Neuronal stem cell (in vitro differentiated cells): ENCODE data around the gene CCN5.
A peak's percentile ranks its signal among the peaks of the same experiment; 100 is the strongest.

Experiments used
- DNase-seq: peaks from one replicate; pipeline ENCODE4 v3.0.0-alpha.2; 2013; ENCODE audit warnings: low spot score
- H2AFZ ChIP-seq: one replicate; pipeline ENCODE4 v1.6.1; 2013; ENCODE audit warnings: mild to moderate bottlenecking, low read length, inconsistent platforms
- H2AK5ac ChIP-seq: 2 replicates; pipeline ENCODE4 v1.6.1; 2013; ENCODE audit warnings: low read depth, mild to moderate bottlenecking, inconsistent platforms, low read length, moderate library complexity, mixed read lengths
- H2BK120ac ChIP-seq: 2 replicates; pipeline ENCODE4 v1.6.1; 2013; ENCODE audit warnings: low read depth, mild to moderate bottlenecking, inconsistent platforms, low read length, moderate library complexity, mixed read lengths
- H2BK12ac ChIP-seq: one replicate; pipeline ENCODE4 v1.6.1; 2013; ENCODE audit warnings: low read length, inconsistent platforms
- H2BK15ac ChIP-seq: 2 replicates; pipeline ENCODE4 v1.6.1; 2013; ENCODE audit warnings: mild to moderate bottlenecking, low read length, inconsistent platforms, mixed read lengths
- H2BK5ac ChIP-seq: one replicate; pipeline ENCODE4 v1.6.1; 2013; ENCODE audit warnings: inconsistent platforms, mild to moderate bottlenecking, low read length, moderate library complexity
- H3K14ac ChIP-seq: one replicate; pipeline ENCODE4 v1.6.1; 2013; ENCODE audit warnings: low read length, inconsistent platforms
- H3K18ac ChIP-seq: 2 replicates; pipeline ENCODE4 v1.6.1; 2013; ENCODE audit warnings: low read length, inconsistent platforms
- H3K23ac ChIP-seq: 2 replicates; pipeline ENCODE4 v1.6.1; 2013; ENCODE audit warnings: low read depth, mild to moderate bottlenecking, mixed read lengths, low read length, inconsistent platforms; ENCODE audit not compliant: poor library complexity
- H3K27ac ChIP-seq: replicated peaks from 3 replicates; pipeline ENCODE4 v1.5.1; 2013; ENCODE audit warnings: low read length, inconsistent platforms
- H3K27me3 ChIP-seq, 3 experiments: 2 replicates each; pipeline ENCODE4 v1.6.1; 2013; ENCODE audit warnings: low read length in 3 of 3, mild to moderate bottlenecking in 2 of 3, inconsistent platforms in 1 of 3, low read depth in 1 of 3, mixed read lengths in 1 of 3, moderate library complexity in 1 of 3; ENCODE audit not compliant: control insufficient read depth in 3 of 3, insufficient read depth in 3 of 3
- H3K36me3 ChIP-seq, 2 donors: replicated peaks in 1 of 2; 2 replicates each; pipeline ENCODE4 v1.6.1; 2013; ENCODE audit warnings: low read length in 2 of 2; ENCODE audit not compliant: control insufficient read depth in 2 of 2, insufficient read depth in 2 of 2
- H3K4ac ChIP-seq: 2 replicates; pipeline ENCODE4 v1.6.1; 2013; ENCODE audit warnings: inconsistent platforms, mild to moderate bottlenecking, low read length, moderate library complexity
- H3K4me1 ChIP-seq, 2 donors: 1 replicate in 1 of 2; 2 replicates in 1 of 2; pipeline ENCODE4 v1.6.1; 2013; ENCODE audit warnings: low read length in 2 of 2, low read depth in 1 of 2; ENCODE audit not compliant: control insufficient read depth in 2 of 2, insufficient read depth in 1 of 2
- H3K4me2 ChIP-seq: one replicate; pipeline ENCODE4 v1.6.1; 2013; ENCODE audit warnings: mild to moderate bottlenecking, low read length, inconsistent platforms; ENCODE audit not compliant: insufficient read depth, poor library complexity, severe bottlenecking
- H3K4me3 ChIP-seq, 2 donors: 2 replicates each; pipeline ENCODE4 v1.5.1; 2013; ENCODE audit warnings: low read length in 2 of 2, mild to moderate bottlenecking in 2 of 2, inconsistent platforms in 1 of 2, moderate library complexity in 1 of 2
- H3K79me1 ChIP-seq: one replicate; pipeline ENCODE4 v1.6.1; 2013; ENCODE audit warnings: low read depth, mild to moderate bottlenecking, inconsistent platforms, low read length, moderate library complexity
- H3K9ac ChIP-seq: one replicate; pipeline ENCODE4 v1.6.1; 2013; ENCODE audit warnings: mild to moderate bottlenecking, low read depth, low read length, inconsistent platforms; ENCODE audit not compliant: poor library complexity
- H3K9me3 ChIP-seq, 2 donors: replicated peaks in 1 of 2; 2 replicates each; pipeline versions ENCODE3 to v1.6.1; 2013; ENCODE audit warnings: low read length in 2 of 2, mild to moderate bottlenecking in 2 of 2, inconsistent platforms in 1 of 2, low read depth in 1 of 2, mixed read lengths in 1 of 2, moderate library complexity in 1 of 2; ENCODE audit not compliant: control insufficient read depth in 2 of 2, insufficient read depth in 1 of 2
- H4K8ac ChIP-seq: one replicate; pipeline ENCODE4 v1.6.1; 2013; ENCODE audit warnings: low read depth, mild to moderate bottlenecking, inconsistent platforms, low read length, moderate library complexity
- H4K91ac ChIP-seq: one replicate; pipeline ENCODE4 v1.6.1; 2013; ENCODE audit warnings: low read length, low read depth, mild to moderate bottlenecking, inconsistent platforms; ENCODE audit not compliant: poor library complexity
- WGBS, 2 donors: extraction: QIAGEN DNeasy Blood & Tissue Kit; methylation state at CpG; one replicate each; pipeline ENCODE4 v1.1.7; 2013; ENCODE audit warnings: missing lambda C conversion rate in 2 of 2, mixed read lengths in 1 of 2; ENCODE audit not compliant: insufficient read length in 2 of 2, insufficient replicate concordance in 1 of 2; ENCODE audit errors: extremely low coverage in 2 of 2; 5-methylcytosine and 5-hydroxymethylcytosine counted together

Gene CCN5

GRCh38 chr20:44701118-44701857 is 13.9 kb upstream of the CCN5 start:
- peaks cover 0 to 4% (median 0%) of the 10 kb centered on the region in 3 experiments for H3K27me3 ChIP-seq
- no peaks in the 10 kb centered on the region for H3K9me3 ChIP-seq
- peak overlapping the region; percentile 7 for H2BK5ac ChIP-seq
- H3K4me1 ChIP-seq = peaks cover 9 to 13% of the 10 kb centered on the region in 2 donors
- no peak overlapping the region for H3K27ac ChIP-seq
- H3K4me2 ChIP-seq = no peak overlapping the region
- H3K23ac ChIP-seq = no peak overlapping the region
- H3K14ac ChIP-seq = no peak overlapping the region
- no peaks in the 10 kb centered on the region for H3K36me3 ChIP-seq
- no peak overlapping the region for H2BK15ac ChIP-seq
- no peaks in the 10 kb centered on the region for H3K79me1 ChIP-seq
- H3K9ac ChIP-seq = no peak overlapping the region
- no peak overlapping the region for H4K91ac ChIP-seq
- H3K4ac ChIP-seq = no peak overlapping the region
- no peak overlapping the region for H2AK5ac ChIP-seq
- H2BK120ac ChIP-seq = no peak overlapping the region
- H4K8ac ChIP-seq = no peak overlapping the region
- peak overlapping the region in 1 of 2 donors; percentile 37 for H3K4me3 ChIP-seq
- no peak overlapping the region for H2BK12ac ChIP-seq
- no CpG with 5 or more reads among the region's 15 CpGs for WGBS, 2 donors
- no peak for DNase-seq
- H2AFZ ChIP-seq = no peak overlapping the region
- H3K18ac ChIP-seq = peak overlapping the region; percentile 4

- Histone ChIP-seq H3K4me1 (peaks cover 13 to 18% of the 10 kb centered on the region in 2 donors), H3K79me1 (no peaks in the 10 kb centered on the region), H3K23ac (no peak overlapping the region), H3K9me3 (no peaks in the 10 kb centered on the region), H2BK12ac (no peak overlapping the region), H3K4ac (no peak overlapping the region), H3K27me3 (peaks cover 0 to 4% (median 0%) of the 10 kb centered on the region in 3 experiments), H3K9ac (no peak overlapping the region), H2AFZ (no peak overlapping the region), H3K36me3 (no peaks in the 10 kb centered on the region), H2AK5ac (no peak overlapping the region), H2BK5ac (no peak overlapping the region), H2BK15ac (no peak overlapping the region), H3K18ac (no peak overlapping the region), H4K91ac (no peak overlapping the region), H3K27ac (no peak overlapping the region), H3K4me2 (no peak overlapping the region), H3K14ac (no peak overlapping the region), H4K8ac (no peak overlapping the region), H3K4me3 (no peak overlapping the region), H2BK120ac (no peak overlapping the region)
- DNase-seq = no peak
- WGBS, 2 donors = no CpG with 5 or more reads among the region's 7 CpGs
Measured at GRCh38 chr20:44701858-44702256, 13.3 kb upstream of the CCN5 start.

- Histone ChIP-seq H3K4me2 (no peak overlapping the region), H3K14ac (no peak overlapping the region), H2AK5ac (no peak overlapping the region), H2AFZ (no peak overlapping the region), H3K27ac (no peak overlapping the region), H2BK120ac (no peak overlapping the region), H3K79me1 (no peaks in the 10 kb centered on the region), H4K8ac (no peak overlapping the region), H3K4ac (no peak overlapping the region), H3K18ac (no peak overlapping the region), H4K91ac (no peak overlapping the region), H3K9me3 (no peaks in the 10 kb centered on the region), H3K36me3 (no peaks in the 10 kb centered on the region), H3K9ac (no peak overlapping the region), H3K4me1 (peaks cover 13 to 18% of the 10 kb centered on the region in 2 donors), H3K4me3 (no peak overlapping the region), H2BK15ac (no peak overlapping the region), H2BK12ac (no peak overlapping the region), H3K23ac (no peak overlapping the region), H3K27me3 (peaks cover 0 to 4% (median 0%) of the 10 kb centered on the region in 3 experiments), H2BK5ac (no peak overlapping the region)
- no peak for DNase-seq
- WGBS, 2 donors = no CpG with 5 or more reads among the region's 9 CpGs
Measured at GRCh38 chr20:44702776-44703175, 12.4 kb upstream of the CCN5 start.

- Histone ChIP-seq H3K23ac (no peak overlapping the region), H3K9me3 (no peaks in the 10 kb centered on the region), H4K91ac (no peak overlapping the region), H3K4me1 (peaks cover 13 to 18% of the 10 kb centered on the region in 2 donors), H3K9ac (no peak overlapping the region), H3K18ac (no peak overlapping the region), H2AK5ac (peak overlapping the region; percentile 3), H3K4ac (no peak overlapping the region), H2BK5ac (no peak overlapping the region), H3K36me3 (no peaks in the 10 kb centered on the region), H2BK15ac (no peak overlapping the region), H3K27ac (no peak overlapping the region), H2AFZ (no peak overlapping the region), H3K4me2 (no peak overlapping the region), H2BK12ac (no peak overlapping the region), H3K79me1 (no peaks in the 10 kb centered on the region), H3K27me3 (peaks cover 0 to 4% (median 0%) of the 10 kb centered on the region in 3 experiments), H4K8ac (no peak overlapping the region), H3K14ac (no peak overlapping the region), H3K4me3 (no peak overlapping the region), H2BK120ac (no peak overlapping the region)
- DNase-seq = no peak
- no CpG with 5 or more reads among the region's 12 CpGs for WGBS, 2 donors
Measured at GRCh38 chr20:44703183-44703925, 11.8 kb upstream of the CCN5 start.
